Nephron (organoid): ENCODE data around the gene SAP25.

Experiments used
- H3K27ac Mint-ChIP-seq, 3 experiments: 2 replicates each; pipeline ENCODE4 v1.8.0; 2020; ENCODE audit warnings: mixed read lengths in 3 of 3, mild to moderate bottlenecking in 2 of 3, moderate library complexity in 1 of 3
- H3K27me3 Mint-ChIP-seq: 2 replicates; pipeline ENCODE4 v1.8.0; 2021; ENCODE audit warnings: low read depth, mild to moderate bottlenecking, moderate library complexity, mixed read lengths
- H3K36me3 Mint-ChIP-seq: 2 replicates; pipeline ENCODE4 v1.8.0; 2020; ENCODE audit warnings: low read depth, mixed read lengths
- H3K4me1 Mint-ChIP-seq: 2 replicates; pipeline ENCODE4 v1.8.0; 2020; ENCODE audit warnings: mixed read lengths
- H3K4me3 Mint-ChIP-seq, 3 experiments: 2 replicates each; pipeline ENCODE4 v1.8.0; 2020; ENCODE audit warnings: mild to moderate bottlenecking in 3 of 3, mixed read lengths in 3 of 3, moderate library complexity in 2 of 3
- H3K9me3 Mint-ChIP-seq: 2 replicates; pipeline ENCODE4 v1.8.0; 2020; ENCODE audit warnings: mixed read lengths
- TF ChIP-seq, protein P1 (sequence below), 3 experiments: fragments of 200-600 bp; sonication (generic); IDR thresholded peaks; one replicate each; pipeline ENCODE4 v1.5.0; 2021; ENCODE audit warnings: antibody characterized with exemption in 3 of 3; ENCODE audit not compliant: unreplicated experiment in 3 of 3

The SAP25 gene

DNA sequence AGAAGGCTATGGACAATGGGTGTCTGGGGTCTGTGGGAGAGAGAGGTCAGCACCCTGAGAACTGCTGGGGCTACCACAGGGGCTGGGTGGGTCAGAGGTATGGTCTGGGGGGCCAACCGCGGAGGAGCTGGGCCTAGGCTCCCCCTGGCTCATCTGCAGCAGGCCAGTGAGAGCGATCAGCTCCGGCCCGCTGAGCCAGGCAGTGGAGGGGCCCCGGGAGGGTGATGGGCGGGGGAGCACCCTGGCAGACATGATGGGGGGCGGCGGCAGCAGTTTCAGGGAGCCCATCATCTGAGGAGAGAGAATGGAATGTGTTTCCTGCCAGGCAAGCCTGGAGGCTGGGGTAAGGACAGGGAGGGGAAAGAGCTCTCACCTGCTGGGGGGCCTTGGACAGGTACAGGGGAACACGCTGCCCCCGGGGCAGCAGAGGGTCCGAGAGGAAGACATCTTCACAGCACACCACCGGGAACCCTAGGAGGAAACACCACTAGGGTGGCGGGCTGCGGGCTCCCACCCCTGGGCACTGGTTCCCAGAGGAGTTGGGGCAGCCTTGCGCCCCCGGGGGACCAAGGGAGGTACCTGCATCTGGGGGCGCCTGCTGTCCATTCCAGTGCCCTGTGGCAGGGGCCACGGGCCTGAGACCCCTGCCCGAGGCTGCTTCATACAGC, 1.3 kb downstream of the SAP25 start:
- Mint-ChIP-seq H3K9me3 (no peaks in the 10 kb centered on the region), H3K4me3 (peak overlapping the region in 1 of 3 experiments; percentile 34), H3K27me3 (peaks cover 28% of the 10 kb centered on the region), H3K27ac (peak overlapping the region; percentile 51 to 80 (median 56)), H3K36me3 (peaks cover 11% of the 10 kb centered on the region), H3K4me1 (peaks cover 17% of the 10 kb centered on the region)
- TF ChIP-seq, protein P1, sequence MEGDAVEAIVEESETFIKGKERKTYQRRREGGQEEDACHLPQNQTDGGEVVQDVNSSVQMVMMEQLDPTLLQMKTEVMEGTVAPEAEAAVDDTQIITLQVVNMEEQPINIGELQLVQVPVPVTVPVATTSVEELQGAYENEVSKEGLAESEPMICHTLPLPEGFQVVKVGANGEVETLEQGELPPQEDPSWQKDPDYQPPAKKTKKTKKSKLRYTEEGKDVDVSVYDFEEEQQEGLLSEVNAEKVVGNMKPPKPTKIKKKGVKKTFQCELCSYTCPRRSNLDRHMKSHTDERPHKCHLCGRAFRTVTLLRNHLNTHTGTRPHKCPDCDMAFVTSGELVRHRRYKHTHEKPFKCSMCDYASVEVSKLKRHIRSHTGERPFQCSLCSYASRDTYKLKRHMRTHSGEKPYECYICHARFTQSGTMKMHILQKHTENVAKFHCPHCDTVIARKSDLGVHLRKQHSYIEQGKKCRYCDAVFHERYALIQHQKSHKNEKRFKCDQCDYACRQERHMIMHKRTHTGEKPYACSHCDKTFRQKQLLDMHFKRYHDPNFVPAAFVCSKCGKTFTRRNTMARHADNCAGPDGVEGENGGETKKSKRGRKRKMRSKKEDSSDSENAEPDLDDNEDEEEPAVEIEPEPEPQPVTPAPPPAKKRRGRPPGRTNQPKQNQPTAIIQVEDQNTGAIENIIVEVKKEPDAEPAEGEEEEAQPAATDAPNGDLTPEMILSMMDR (IDR thresholded peaks at IDR 0.05; ENCODE audit: unreplicated experiment in 3 of 3): no peak

DNA sequence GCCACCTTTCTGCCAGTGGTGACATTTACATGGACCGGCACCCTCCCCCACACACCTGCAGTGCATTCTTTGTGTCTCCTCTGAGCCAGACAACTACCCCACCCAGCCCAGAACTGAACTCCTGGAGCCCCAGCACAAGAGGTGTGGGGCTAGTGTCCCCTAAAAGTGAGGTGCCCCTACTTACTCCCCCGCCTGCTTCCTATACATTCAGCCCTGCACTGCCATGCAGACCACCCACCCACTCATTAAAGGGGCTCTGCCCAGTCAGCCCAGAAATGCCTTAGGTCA, 1.9 kb downstream of the SAP25 start:
- Mint-ChIP-seq H3K4me1 (peaks cover 20% of the 10 kb centered on the region), H3K4me3 (peak overlapping the region in 2 of 3 experiments; percentile 10 to 34), H3K9me3 (no peaks in the 10 kb centered on the region), H3K27ac (peak overlapping the region; percentile 51 to 80 (median 56)), H3K36me3 (peaks cover 11% of the 10 kb centered on the region), H3K27me3 (peaks cover 28% of the 10 kb centered on the region)
- TF ChIP-seq, protein P1 (IDR thresholded peaks at IDR 0.05; ENCODE audit: unreplicated experiment in 3 of 3): no peak

DNA sequence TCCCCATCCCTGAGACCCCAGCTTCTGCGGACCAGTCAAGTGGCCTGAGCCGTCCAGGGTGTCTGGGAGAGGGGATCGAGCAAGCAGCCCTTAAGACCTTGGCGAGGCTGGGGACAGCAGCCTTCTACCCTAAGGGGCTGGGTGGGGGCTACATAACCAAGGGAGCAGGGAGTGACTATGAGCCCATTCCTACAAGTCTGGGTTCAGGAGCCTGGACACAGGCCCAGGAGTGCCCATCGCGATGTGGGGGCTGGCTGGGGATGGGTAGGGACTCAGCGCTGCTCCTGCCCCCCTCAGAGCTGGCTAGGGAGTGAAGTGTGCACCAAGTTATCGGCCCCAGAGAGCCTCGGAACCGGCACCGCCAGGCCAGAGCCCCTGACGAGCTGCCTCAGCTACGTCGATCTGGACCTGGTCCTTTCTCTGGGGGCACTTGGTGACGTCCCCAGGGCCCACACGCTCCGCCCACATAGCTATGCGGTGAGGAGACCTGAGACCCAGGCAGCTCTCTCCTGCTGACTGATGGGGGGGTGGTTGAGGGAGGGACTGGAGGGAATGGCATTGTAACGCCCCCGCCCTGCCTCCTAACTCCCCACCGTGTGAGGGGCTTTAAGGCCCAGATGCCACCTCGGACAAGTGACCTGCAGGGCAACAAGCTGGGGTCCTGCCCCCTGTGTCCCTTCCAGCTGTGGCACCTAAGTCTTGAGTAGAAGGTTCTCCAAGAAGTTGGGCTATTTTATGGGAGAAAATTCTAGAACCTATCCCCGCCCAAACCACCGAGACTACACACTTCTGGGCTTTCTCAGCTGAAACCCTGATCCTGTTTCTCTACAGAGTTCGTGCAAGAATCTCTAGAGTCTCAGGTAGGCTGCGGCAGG, 2.5 kb downstream of the SAP25 start:
- peaks cover 7% of the 10 kb centered on the region for H3K36me3 Mint-ChIP-seq
- H3K4me3 Mint-ChIP-seq: peak overlapping the region in 1 of 3 experiments; percentile 27
- H3K9me3 Mint-ChIP-seq: no peaks in the 10 kb centered on the region

DNA sequence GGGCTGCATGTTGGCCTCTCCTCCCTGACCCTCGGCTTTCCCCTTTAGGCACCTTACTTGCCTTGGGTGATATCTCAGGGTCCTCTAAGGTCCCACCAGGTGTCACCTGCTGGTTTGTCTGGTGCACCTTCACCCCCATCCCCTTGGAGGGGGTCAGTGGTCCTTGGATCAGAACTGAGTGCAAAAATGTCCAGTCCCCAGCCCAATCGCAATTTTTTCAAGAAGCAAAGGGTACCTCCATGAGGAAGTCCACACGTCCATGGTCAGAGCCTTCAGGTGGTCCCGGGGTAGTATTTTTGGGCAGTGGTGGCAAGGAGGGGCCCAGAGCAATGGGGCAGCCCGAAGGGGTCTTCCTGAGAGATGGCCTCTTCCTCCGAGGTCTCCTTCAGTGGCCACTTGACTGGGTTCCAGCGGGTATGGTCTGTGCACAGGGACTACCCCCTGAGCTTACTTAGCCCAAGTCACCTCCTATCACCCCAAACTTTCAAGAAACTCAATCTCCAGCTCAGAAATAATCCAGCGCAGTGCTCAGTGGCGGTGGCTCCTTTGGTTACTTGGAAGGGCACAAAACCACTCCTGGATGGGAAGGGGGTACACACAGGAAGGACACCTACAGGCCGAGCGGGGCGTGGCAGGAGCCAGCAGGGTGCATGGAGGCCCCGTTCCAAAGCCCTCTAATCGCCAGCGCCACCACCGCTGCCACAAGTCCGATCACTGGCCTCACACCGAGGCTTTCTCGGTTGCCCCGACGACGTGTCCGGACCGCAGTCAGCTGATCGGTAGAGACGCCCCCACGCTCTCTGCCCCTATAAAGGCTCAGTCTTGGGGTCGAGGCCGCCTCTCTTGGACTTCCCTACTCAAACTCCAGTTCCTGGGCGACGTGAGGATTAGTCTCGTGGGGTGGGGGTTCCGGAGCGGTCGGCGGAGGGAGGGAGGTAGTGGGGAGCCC, 4.5 kb downstream of the SAP25 start:
- H3K36me3 Mint-ChIP-seq: no peaks in the 10 kb centered on the region
- H3K27ac Mint-ChIP-seq: peak overlapping the region in 2 of 3 experiments; percentile 32 to 36
- peaks cover 25% of the 10 kb centered on the region for H3K4me1 Mint-ChIP-seq
- no peaks in the 10 kb centered on the region for H3K9me3 Mint-ChIP-seq
- TF ChIP-seq, protein P1 (IDR thresholded peaks at IDR 0.05; ENCODE audit: unreplicated experiment in 3 of 3): peak; percentile 14 to 31 (median 22)
- peak overlapping the region; percentile 9 to 61 (median 20) for H3K4me3 Mint-ChIP-seq
- H3K27me3 Mint-ChIP-seq: peaks cover 28% of the 10 kb centered on the region

More for the DNA sequence above, 2.5 kb downstream of the SAP25 start:
- peaks cover 25% of the 10 kb centered on the region for H3K4me1 Mint-ChIP-seq
- TF ChIP-seq, protein P1 (IDR thresholded peaks at IDR 0.05; ENCODE audit: unreplicated experiment in 3 of 3): no peak
- peaks cover 28% of the 10 kb centered on the region for H3K27me3 Mint-ChIP-seq
- H3K27ac Mint-ChIP-seq: peak overlapping the region; percentile 51 to 80 (median 56)

DNA sequence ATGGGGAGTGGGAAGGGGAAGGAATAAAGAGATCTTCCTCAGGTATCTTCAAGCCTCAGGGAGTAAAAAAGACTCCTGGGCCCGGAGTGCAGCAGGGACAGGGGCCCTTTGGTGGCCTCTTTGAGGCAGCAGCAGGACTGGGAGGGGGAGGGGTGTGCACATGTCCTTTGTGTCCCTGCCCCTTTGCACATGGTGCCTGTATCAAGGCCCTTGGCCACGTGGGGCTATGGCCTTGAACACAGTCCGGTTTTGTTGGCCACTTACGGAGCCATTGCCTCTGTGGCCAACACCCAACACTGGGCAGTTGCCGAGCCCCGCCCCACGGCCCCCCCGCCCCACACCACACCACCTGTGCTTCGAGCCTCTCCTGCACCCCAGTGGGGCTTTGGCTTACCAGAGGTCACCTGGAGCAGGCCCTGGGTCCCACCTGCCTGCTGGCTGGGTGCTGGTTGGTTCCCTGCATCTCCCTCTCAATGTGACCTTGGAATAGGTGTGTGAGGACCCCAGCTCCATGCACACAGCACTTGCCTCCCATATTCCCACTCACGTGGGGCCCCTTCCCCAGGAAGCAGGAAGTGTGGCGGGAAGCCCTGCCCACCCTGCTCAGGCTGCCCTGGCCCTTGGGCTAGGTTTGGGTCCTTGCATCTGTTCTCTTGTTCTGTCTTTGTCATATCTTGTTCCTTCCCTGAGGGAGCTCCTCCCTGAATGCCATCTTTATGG, 5.4 kb downstream of the SAP25 start:
- Mint-ChIP-seq H3K36me3 (peaks cover 4% of the 10 kb centered on the region), H3K4me3 (no peak overlapping the region), H3K27ac (peak overlapping the region in 1 of 3 experiments; percentile 32), H3K4me1 (peaks cover 29% of the 10 kb centered on the region), H3K9me3 (no peaks in the 10 kb centered on the region), H3K27me3 (peaks cover 28% of the 10 kb centered on the region)
- TF ChIP-seq, protein P1 (IDR thresholded peaks at IDR 0.05; ENCODE audit: unreplicated experiment in 3 of 3): no peak
